Measurements from ENCODE around the gene TIMP2. TPM values are rescaled to one million over a fixed set of nuclear protein-coding genes. Genes with fewer than 3 reads are reported as not detected.
A peak's percentile ranks its signal among the peaks of the same experiment; 100 is the strongest.

The TIMP2 gene
- total and polyA plus RNA-seq, 2 of the 13 experiments (the other 11 are each of a cell fraction or from before 2014, with no cell fraction given) = 3.8 to 8.5 TPM

GRCh38 chr17:78862073-78863023 lies 62.8 kb downstream of the TIMP2 start (continued):
- no peak for TF ChIP-seq GPBP1L1 (CRISPR knock-in tag; IDR thresholded peaks at IDR 0.05)
- TF ChIP-seq ZNF24 (IDR thresholded peaks at IDR 0.05) = no peak
- TF ChIP-seq KDM2A (CRISPR knock-in tag; IDR thresholded peaks at IDR 0.05; ENCODE audit: borderline replicate concordance, low read depth) = 0 out of 2 replicates have a peak, but pooled peaks have one; percentile 27
- TF ChIP-seq MIER2 (CRISPR knock-in tag; IDR thresholded peaks at IDR 0.05) = no peak
- 0 out of 2 replicates have a peak, but pooled peaks have one; percentile 17 for TF ChIP-seq AHR (CRISPR knock-in tag; IDR thresholded peaks at IDR 0.05)
- TF ChIP-seq RCOR2 (CRISPR knock-in tag; IDR thresholded peaks at IDR 0.05) = no peak
- no peak for TF ChIP-seq ZBTB7A (CRISPR knock-in tag; IDR thresholded peaks at IDR 0.05)
- TF ChIP-seq ZFP82 (CRISPR knock-in tag; IDR thresholded peaks at IDR 0.05; ENCODE audit: borderline replicate concordance) = no peak
- TF ChIP-seq DR1 (CRISPR knock-in tag; IDR thresholded peaks at IDR 0.05) = no peak
- TF ChIP-seq TARDBP (CRISPR knock-in tag; IDR thresholded peaks at IDR 0.05) = no peak
- TF ChIP-seq ZNF883 (CRISPR knock-in tag; IDR thresholded peaks at IDR 0.05; ENCODE audit: not compliant biosample characterization) = no peak
- peak; percentile 36; the same call in 1 of the 2 replicates for TF ChIP-seq MNT (IDR thresholded peaks at IDR 0.05)
- no peak for TF ChIP-seq SALL1 (CRISPR knock-in tag; IDR thresholded peaks at IDR 0.05)
- TF ChIP-seq MLLT10 (CRISPR knock-in tag; IDR thresholded peaks at IDR 0.05) = no peak
- no peak for TF ChIP-seq ZNF121 (CRISPR knock-in tag; IDR thresholded peaks at IDR 0.05)
- TF ChIP-seq SP140L (CRISPR knock-in tag; IDR thresholded peaks at IDR 0.05; ENCODE audit: borderline replicate concordance) = no peak
- TF ChIP-seq TAF15 (IDR thresholded peaks at IDR 0.05; ENCODE audit: low read depth, low read length, poor library complexity, severe bottlenecking) = no peak
- no peak for TF ChIP-seq TBL1XR1 (IDR thresholded peaks at IDR 0.05; ENCODE audit: borderline replicate concordance, low read length, partially characterized antibody)
- TF ChIP-seq ZNF687 (CRISPR knock-in tag; IDR thresholded peaks at IDR 0.05) = peak; percentile 41
- TF ChIP-seq ZNF7 (CRISPR knock-in tag; IDR thresholded peaks at IDR 0.05) = peak; percentile 68; the same call in 1 of the 2 replicates
- TF ChIP-seq ZFP36L2 (CRISPR knock-in tag; IDR thresholded peaks at IDR 0.05) = no peak
- no peak for TF ChIP-seq EEA1 (CRISPR knock-in tag; IDR thresholded peaks at IDR 0.05; ENCODE audit: borderline replicate concordance)
- peak; percentile 32; the same call in 1 of the 2 replicates for TF ChIP-seq MAZ (IDR thresholded peaks at IDR 0.05; ENCODE audit: borderline replicate concordance, low read depth, low read length)
- TF ChIP-seq MAZ (CRISPR knock-in tag; IDR thresholded peaks at IDR 0.05; ENCODE audit: low read depth) = no peak
